H1 (cell line): ENCODE measurements around the gene ING5. TPM values are rescaled to one million over a fixed set of nuclear protein-coding genes. Genes with fewer than 3 reads are reported as not detected.

Experiments used
- CTCF ChIA-PET: fragments of 300-600 bp; sonication (Branson Sonifier 250); formaldehyde crosslinking; loops from one replicate; lab custom pipeline; 2021; ENCODE audit not compliant: partially characterized antibody; lab: Charles Lee
- POLR2A ChIA-PET: fragments of 300-600 bp; sonication (Branson Sonifier 250); formaldehyde crosslinking; loops from one replicate; lab custom pipeline; 2021; ENCODE audit warnings: inconsistent platforms; ENCODE audit not compliant: partially characterized antibody; lab: Charles Lee
- DNase-seq, 2 experiments: peaks; one replicate each; pipeline versions ENCODE4 v3.0.0 to v3.0.0-alpha.2; 2010 to 2022; ENCODE audit warnings: low spot score in 2 of 2, low read depth in 1 of 2, mixed read lengths in 1 of 2
- FAIRE-seq: peaks from 2 replicates; lab custom pipeline; 2011; peaks lifted over from hg19 to GRCh38; lab: Jason Lieb, UNC
- H2AFZ ChIP-seq: 2 replicates; pipeline ENCODE4 v1.8.1; 2012; ENCODE audit warnings: low read length, inconsistent platforms
- H2AK5ac ChIP-seq: 2 replicates; pipeline ENCODE4 v1.6.1; 2013; ENCODE audit warnings: low read depth, low read length
- H2BK120ac ChIP-seq: replicated peaks from 2 replicates; pipeline ENCODE3; 2013; ENCODE audit warnings: low read depth, low read length, inconsistent platforms
- H2BK12ac ChIP-seq: 2 replicates; pipeline ENCODE4 v1.6.1; 2013; ENCODE audit warnings: low read depth, low read length
- H2BK15ac ChIP-seq: 2 replicates; pipeline ENCODE4 v1.6.1; 2013; ENCODE audit warnings: low read length
- H2BK20ac ChIP-seq: 2 replicates; pipeline ENCODE4 v1.6.1; 2013; ENCODE audit warnings: low read length
- H2BK5ac ChIP-seq: 2 replicates; pipeline ENCODE4 v1.6.1; 2013; ENCODE audit warnings: low read depth, low read length
- H3K14ac ChIP-seq: 2 replicates; pipeline ENCODE4 v1.6.1; 2013; ENCODE audit warnings: inconsistent platforms; ENCODE audit not compliant: insufficient read length
- H3K18ac ChIP-seq: 2 replicates; pipeline ENCODE4 v1.6.1; 2013; ENCODE audit warnings: low read length; ENCODE audit errors: extremely low read depth
- H3K23ac ChIP-seq: 2 replicates; pipeline ENCODE4 v1.6.1; 2013; ENCODE audit warnings: inconsistent platforms; ENCODE audit not compliant: insufficient read length
- H3K23me2 ChIP-seq: 2 replicates; pipeline ENCODE4 v1.6.1; 2013; ENCODE audit warnings: low read depth, low read length
- H3K27ac ChIP-seq: 2 replicates; pipeline ENCODE4 v1.6.1; 2011; ENCODE audit warnings: low read depth, low read length, inconsistent platforms
- H3K27me3 ChIP-seq, 4 experiments: replicated peaks in 1 of 4; 1 replicate in 1 of 4; 2 replicates in 3 of 4; pipeline versions ENCODE4 v1.6.1 to v1.8.1; 2011 to 2013; ENCODE audit warnings: low read length in 3 of 4, mild to moderate bottlenecking in 3 of 4, inconsistent platforms in 2 of 4, mixed read lengths in 2 of 4, moderate library complexity in 1 of 4; ENCODE audit not compliant: control insufficient read depth in 3 of 4, insufficient read depth in 3 of 4; ENCODE audit errors: extremely low read depth in 1 of 4
- H3K36me3 ChIP-seq, 4 experiments: 2 replicates each; pipeline versions ENCODE4 v1.6.1 to v1.8.1; 2011 to 2013; ENCODE audit warnings: mild to moderate bottlenecking in 4 of 4, low read length in 3 of 4, moderate library complexity in 2 of 4, control low read depth in 1 of 4, inconsistent platforms in 1 of 4; ENCODE audit not compliant: insufficient read depth in 4 of 4, control insufficient read depth in 2 of 4
- H3K4ac ChIP-seq: replicated peaks from 2 replicates; pipeline ENCODE3; 2013; ENCODE audit warnings: low read length, low read depth, mixed read lengths, inconsistent platforms; ENCODE audit not compliant: insufficient read length
- H3K4me1 ChIP-seq, 4 experiments: replicated peaks in 1 of 4; 1 replicate in 1 of 4; 2 replicates in 3 of 4; pipeline versions ENCODE4 v1.6.1 to v1.8.1; 2011 to 2013; ENCODE audit warnings: low read length in 3 of 4, inconsistent platforms in 2 of 4, mixed read lengths in 1 of 4; ENCODE audit not compliant: insufficient read depth in 4 of 4, control insufficient read depth in 3 of 4
- H3K4me2 ChIP-seq, 2 experiments: 2 replicates each; pipeline versions ENCODE4 v1.6.1 to v1.8.1; 2011 to 2013; ENCODE audit warnings: low read depth in 2 of 2, low read length in 2 of 2, control low read depth in 1 of 2, inconsistent platforms in 1 of 2, mild to moderate bottlenecking in 1 of 2; ENCODE audit not compliant: insufficient read depth in 1 of 2
- H3K4me3 ChIP-seq, 4 experiments: fragments of 200-600, 300-600 bp in 1 of 4; sonication (generic), shearing (Covaris generic), sonication (Bioruptor Twin) in 1 of 4; 2 replicates each; pipeline versions ENCODE4 v1.5.1 to v1.8.1; 2011 to 2016; ENCODE audit warnings: low read length in 4 of 4, low read depth in 3 of 4, control low read depth in 2 of 4, inconsistent platforms in 2 of 4, mild to moderate bottlenecking in 2 of 4, mixed read lengths in 1 of 4, moderate library complexity in 1 of 4; ENCODE audit not compliant: insufficient read depth in 2 of 4; ENCODE audit errors: extremely low read depth in 1 of 4
- H3K56ac ChIP-seq: replicated peaks from 2 replicates; pipeline ENCODE3; 2013; ENCODE audit warnings: low read depth, mild to moderate bottlenecking, mixed read lengths, low read length, inconsistent platforms; ENCODE audit not compliant: insufficient read length
- H3K79me1 ChIP-seq: 2 replicates; pipeline ENCODE4 v1.6.1; 2013; ENCODE audit warnings: low read depth, low read length, control low read depth
- H3K79me2 ChIP-seq, 2 experiments: 2 replicates each; pipeline versions ENCODE4 v1.6.1 to v1.8.1; 2012 to 2013; ENCODE audit warnings: low read length in 2 of 2, mild to moderate bottlenecking in 2 of 2, inconsistent platforms in 1 of 2; ENCODE audit not compliant: insufficient read depth in 2 of 2, control insufficient read depth in 1 of 2
- H3K9ac ChIP-seq, 4 experiments: replicated peaks in 1 of 4; 1 replicate in 1 of 4; 2 replicates in 3 of 4; pipeline versions ENCODE4 v1.6.1 to v1.8.1; 2011 to 2013; ENCODE audit warnings: low read depth in 3 of 4, low read length in 3 of 4, control low read depth in 2 of 4, mild to moderate bottlenecking in 2 of 4, moderate library complexity in 2 of 4, inconsistent platforms in 1 of 4; ENCODE audit errors: extremely low read depth in 1 of 4
- H3K9me3 ChIP-seq, 2 experiments: 2 replicates each; pipeline versions ENCODE4 v1.6.1 to v1.8.1; 2012 to 2013; ENCODE audit warnings: mild to moderate bottlenecking in 2 of 2, moderate library complexity in 2 of 2, control low read depth in 1 of 2, inconsistent platforms in 1 of 2, low read depth in 1 of 2, low read length in 1 of 2, mixed read lengths in 1 of 2; ENCODE audit not compliant: insufficient read depth in 2 of 2
- H4K20me1 ChIP-seq, 2 experiments: replicated peaks in 1 of 2; 2 replicates each; pipeline versions ENCODE3 to v1.8.1; 2011 to 2013; ENCODE audit warnings: inconsistent platforms in 2 of 2, low read length in 2 of 2, mild to moderate bottlenecking in 1 of 2; ENCODE audit not compliant: insufficient read depth in 2 of 2, control insufficient read depth in 1 of 2
- H4K5ac ChIP-seq: 2 replicates; pipeline ENCODE4 v1.6.1; 2013; ENCODE audit warnings: low read length, low read depth, mixed read lengths, inconsistent platforms; ENCODE audit not compliant: insufficient read length
- H4K8ac ChIP-seq: 2 replicates; pipeline ENCODE4 v1.8.0; 2013; ENCODE audit warnings: mild to moderate bottlenecking, moderate library complexity, low read length, inconsistent platforms; ENCODE audit not compliant: insufficient read depth; ENCODE audit errors: extremely low read depth
- H4K91ac ChIP-seq: replicated peaks from 2 replicates; pipeline ENCODE3; 2013; ENCODE audit warnings: low read length, mixed read lengths, inconsistent platforms; ENCODE audit not compliant: insufficient read length
- CHD2 ChIP-seq: IDR thresholded peaks from 2 replicates; pipeline ENCODE4 v1.6.1; 2012; ENCODE audit warnings: low read length, improper control_type of control experiment
- EP300 ChIP-seq, 2 experiments: IDR thresholded peaks; 1 replicate in 1 of 2; 2 replicates in 1 of 2; pipeline ENCODE4 v1.6.1; 2011 to 2012; ENCODE audit warnings: low read depth in 2 of 2, low read length in 2 of 2, mild to moderate bottlenecking in 2 of 2, borderline replicate concordance in 1 of 2, inconsistent platforms in 1 of 2, moderate library complexity in 1 of 2
- SRF ChIP-seq: IDR thresholded peaks from 2 replicates; pipeline ENCODE4 v1.6.1; 2011; ENCODE audit warnings: mild to moderate bottlenecking, low read depth, low read length, moderate library complexity
- WGBS, 2 experiments: shearing (Covaris generic) in 1 of 2; methylation state at CpG; one replicate each; pipeline versions ENCODE4 v1.1.6 to v1.1.7; 2013 to 2015; ENCODE audit warnings: low lambda C conversion rate in 2 of 2, mixed read lengths in 2 of 2, inconsistent platforms in 1 of 2, low coverage in 1 of 2, missing lambda C conversion rate in 1 of 2; ENCODE audit not compliant: insufficient replicate concordance in 2 of 2, insufficient coverage in 1 of 2, insufficient read length in 1 of 2; ENCODE audit errors: extremely low coverage in 1 of 2, missing lambda C conversion rate in 1 of 2; 5-methylcytosine and 5-hydroxymethylcytosine counted together
- polyA plus RNA-seq, 7 experiments: library from polyadenylated mRNA; depleted of rRNA in 3 of 7; stranded (reverse) in 5 of 7; unstranded in 2 of 7; fragments of >200 nt in 5 of 7; fragments of 200-250 nt in 2 of 7; gene quantifications; 1 replicate in 5 of 7; 2 replicates in 1 of 7; 4 replicates in 1 of 7; pipeline versions ENCODE4 v1.2.1 to v1.2.3, GENCODE V29; 2011 to 2013; ENCODE audit warnings: missing spikeins in 2 of 7, mixed read lengths in 2 of 7
- total RNA-seq: library from RNA; stranded (reverse); fragmentation: NEBNext Ultra II Directional; extraction: Animal tissue kit (Norgen Biotek cat#: 25700); gene quantifications from 2 replicates; pipeline ENCODE4 v1.2.1, GENCODE V29; 2021

ING5 gene
- total and polyA plus RNA-seq, 2 of the 8 experiments (the other 6 are each of a cell fraction or from before 2014, with no cell fraction given) = 41.5 to 47.4 TPM

GRCh38 chr2:241671457-241672240 lies 30.2 kb upstream of the ING5 start:
- no peak overlapping the region for H3K4me3 ChIP-seq
- POLR2A ChIA-PET = interaction anchor here (0.8 to 4.0 kb wide), 5 partner anchors 8 to 207 kb away, joined by 3 to 20 read pairs (median 6); partner anchors contain the start of gene DTYMK
- H3K23ac ChIP-seq = no peak overlapping the region
- CTCF ChIA-PET = interaction anchor here (1.3 to 2.4 kb wide), 2 partner anchors 13 to 53 kb away, joined by 3 to 5 read pairs; no protein-coding TSS in a partner anchor
- DNase-seq (no peak), FAIRE-seq (no peak)
- no peak overlapping the region for H2AFZ ChIP-seq
- H3K79me1 ChIP-seq = no peaks in the 10 kb centered on the region; the same call in 1 of the 2 replicates
- H3K4me2 ChIP-seq = no peak overlapping the region
- H3K56ac ChIP-seq = no peak overlapping the region
- TF ChIP-seq EP300 (IDR thresholded peaks at IDR 0.05; ENCODE audit: borderline replicate concordance in 1 of 2, low read depth in 2 of 2, low read length in 2 of 2) = no peak
- TF ChIP-seq SRF = no peak
- TF ChIP-seq CHD2 = no peak
- no peak overlapping the region for H3K27ac ChIP-seq
- H3K14ac ChIP-seq = no peak overlapping the region
- no peaks in the 10 kb centered on the region for H3K27me3 ChIP-seq
- peaks cover 2 to 9% of the 10 kb centered on the region in 2 experiments for H4K20me1 ChIP-seq
- H3K4me1 ChIP-seq = no peaks in the 10 kb centered on the region
- H3K4ac ChIP-seq = no peak overlapping the region
- H3K9ac ChIP-seq = no peak overlapping the region
- no peaks in the 10 kb centered on the region for H3K23me2 ChIP-seq
- no peaks in the 10 kb centered on the region for H3K9me3 ChIP-seq
- 94% methylated on average over 30 of the region's 31 CpGs; no CpG with 5 or more reads in 1 of the 2 experiments for WGBS, 2 experiments
- no peak overlapping the region for H2BK120ac ChIP-seq
- H4K91ac ChIP-seq = no peak overlapping the region
- H2BK12ac ChIP-seq = no peak overlapping the region
- H2BK15ac ChIP-seq = no peak overlapping the region
- no peak overlapping the region for H4K5ac ChIP-seq
- H2BK5ac ChIP-seq = no peak overlapping the region
- no peaks in the 10 kb centered on the region for H3K79me2 ChIP-seq
- peaks cover 9 to 39% (median 23%) of the 10 kb centered on the region in 4 experiments for H3K36me3 ChIP-seq
- H4K8ac ChIP-seq = no peak overlapping the region
- H2BK20ac ChIP-seq = no peak overlapping the region
- H3K18ac ChIP-seq = no peak overlapping the region
- H2AK5ac ChIP-seq = no peak overlapping the region
